Stimulated activated CD4-positive, alpha-beta T cell treated with anti-CD3 and anti-CD28 coated beads, TNF-alpha, amount 100 ng/mL, for 1 hour (primary cell): ENCODE results near the gene CD28.
"Not testable (repeated sequence)": the region's sequence is repeated elsewhere in the genome, so short reads cannot be mapped to it uniquely, and the experiment has no call there.

Source experiments
- DNase-seq, 3 donors: peaks; one replicate each; pipeline ENCODE4 v3.0.0-alpha.2; 2020; ENCODE audit warnings: low read depth in 3 of 3, low spot score in 1 of 3

The CD28 gene

DNA sequence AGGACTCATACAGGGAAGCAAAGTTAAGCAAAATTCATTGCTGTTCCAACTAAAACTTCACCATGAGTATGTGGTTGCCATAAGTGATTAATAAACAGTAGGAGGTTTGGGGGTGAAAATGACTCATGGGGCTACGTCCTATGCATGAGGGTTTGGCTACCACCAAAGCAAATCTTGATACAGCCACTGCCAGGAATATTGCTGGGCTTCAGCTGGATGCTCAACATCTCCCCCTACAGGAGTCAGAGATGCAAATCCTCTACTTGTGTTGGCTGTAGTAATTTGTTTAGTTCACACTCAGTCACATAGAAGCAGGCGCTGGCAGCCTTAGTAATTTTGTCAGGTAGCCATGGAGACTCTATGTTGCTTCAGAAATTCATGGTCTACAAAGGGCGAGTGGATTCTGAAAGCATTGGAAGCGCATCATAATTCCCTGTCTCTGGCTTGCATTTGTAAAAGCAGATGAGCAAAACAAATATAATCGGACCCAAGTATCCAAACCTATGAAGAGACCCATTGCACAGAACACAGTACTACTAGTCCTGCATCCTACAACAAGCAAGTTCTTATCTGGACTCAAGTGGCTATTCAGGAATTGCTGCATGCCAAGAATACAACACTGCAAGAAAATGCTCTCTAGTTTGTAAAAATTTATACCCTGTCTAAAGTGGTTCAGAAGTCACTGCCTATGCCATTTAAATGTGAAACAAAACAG, 76.0 kb downstream of the CD28 start:
- peak in 2 of 3 donors; percentile 37 to 38 for DNase-seq

DNA sequence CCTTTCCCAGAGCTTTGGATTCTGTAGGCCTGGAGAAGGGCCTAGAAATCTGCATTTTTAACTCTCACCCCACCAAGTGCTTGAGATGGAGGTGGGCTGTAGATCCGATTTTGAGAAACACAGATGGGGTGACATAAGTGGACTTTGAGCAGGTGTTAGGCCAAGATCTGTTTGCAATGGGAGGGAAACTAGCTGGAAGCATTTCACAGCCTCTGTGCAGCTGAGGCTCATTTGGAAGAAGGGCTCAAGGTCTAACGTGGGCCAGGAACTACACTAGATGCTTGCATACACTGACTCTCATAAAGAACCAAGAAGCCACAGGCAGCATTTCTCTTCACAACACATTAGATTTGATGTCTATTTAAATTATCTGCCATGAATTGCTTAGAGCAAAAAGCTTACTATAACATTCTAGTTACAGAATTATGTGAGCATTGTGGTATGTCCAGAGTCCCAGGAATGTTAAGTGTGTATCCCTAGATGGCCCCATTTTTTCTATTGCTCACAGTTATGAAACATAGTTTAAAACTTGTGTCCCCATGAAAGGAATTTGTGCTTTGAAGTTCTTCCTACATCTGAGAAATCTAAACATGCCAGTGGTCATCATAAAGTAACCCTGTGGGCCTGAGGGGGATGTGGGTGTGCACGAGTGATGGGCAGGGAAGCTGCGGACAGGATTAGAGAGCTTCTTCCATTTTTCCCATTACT, 77.2 kb downstream of the CD28 start:
- DNase-seq = no peak

DNA sequence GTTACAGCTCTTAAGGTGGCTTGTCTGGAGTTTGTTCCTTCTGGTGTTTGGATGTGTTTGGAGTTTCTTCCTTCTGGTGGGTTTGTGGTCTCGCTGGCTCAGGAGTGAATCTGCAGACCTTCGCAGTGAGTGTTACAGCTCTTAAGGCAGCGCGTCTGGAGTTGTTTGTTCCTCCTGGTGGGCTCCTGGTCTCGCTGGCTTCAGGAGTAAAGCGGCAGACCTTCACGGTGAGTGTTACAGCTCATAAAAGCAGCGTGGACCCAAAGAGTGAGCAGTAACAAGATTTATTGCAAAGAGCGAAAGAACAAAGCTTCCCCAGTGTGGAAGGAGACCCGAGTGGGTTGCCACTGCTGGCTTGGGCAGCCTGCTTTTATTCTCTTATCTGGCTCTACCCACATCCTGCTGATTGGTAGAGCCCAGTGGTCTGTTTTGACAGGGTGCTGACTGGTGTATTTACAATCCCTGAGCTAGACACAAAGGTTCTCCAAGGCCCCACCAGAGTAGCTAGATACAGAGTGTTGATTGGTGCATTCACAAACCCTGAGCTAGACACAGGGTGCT, 78.4 kb downstream of the CD28 start:
- DNase-seq = not testable (repeated sequence)

DNA sequence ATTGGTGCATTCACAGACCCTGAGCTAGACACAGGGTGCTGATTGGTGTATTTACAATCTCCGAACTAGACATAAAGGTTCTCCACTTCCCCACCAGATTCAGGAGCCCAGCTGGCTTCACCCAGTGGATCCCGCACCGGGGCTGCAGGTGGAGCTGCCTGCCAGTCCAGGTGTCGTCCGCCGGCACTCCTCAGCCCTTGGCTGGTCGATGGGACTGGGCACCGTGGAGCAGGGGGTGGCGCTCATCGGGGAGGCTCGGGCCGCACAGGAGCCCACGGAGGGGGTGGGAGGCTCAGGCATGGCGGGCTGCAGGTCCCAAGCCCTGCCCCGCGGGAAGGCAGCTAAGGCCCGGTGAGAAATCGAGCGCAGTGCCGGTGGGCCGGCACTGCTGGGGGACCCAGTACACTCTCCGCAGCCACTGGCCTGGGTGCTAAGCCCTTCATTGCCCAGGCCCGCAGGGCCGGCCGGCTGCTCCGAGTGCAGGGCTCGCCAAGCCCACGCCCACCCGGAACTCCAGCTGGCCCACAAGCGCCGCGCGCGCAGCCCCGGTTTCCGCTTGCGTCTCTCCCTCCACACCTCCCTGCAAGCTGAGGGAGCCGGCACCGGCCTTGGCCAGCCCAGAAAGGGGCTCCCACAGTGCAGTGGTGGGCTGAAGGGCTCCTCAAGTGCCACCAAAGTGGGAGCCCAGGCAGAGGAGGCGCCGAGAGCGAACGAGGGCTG, 79.1 kb downstream of the CD28 start:
- DNase-seq = not testable (repeated sequence)

DNA sequence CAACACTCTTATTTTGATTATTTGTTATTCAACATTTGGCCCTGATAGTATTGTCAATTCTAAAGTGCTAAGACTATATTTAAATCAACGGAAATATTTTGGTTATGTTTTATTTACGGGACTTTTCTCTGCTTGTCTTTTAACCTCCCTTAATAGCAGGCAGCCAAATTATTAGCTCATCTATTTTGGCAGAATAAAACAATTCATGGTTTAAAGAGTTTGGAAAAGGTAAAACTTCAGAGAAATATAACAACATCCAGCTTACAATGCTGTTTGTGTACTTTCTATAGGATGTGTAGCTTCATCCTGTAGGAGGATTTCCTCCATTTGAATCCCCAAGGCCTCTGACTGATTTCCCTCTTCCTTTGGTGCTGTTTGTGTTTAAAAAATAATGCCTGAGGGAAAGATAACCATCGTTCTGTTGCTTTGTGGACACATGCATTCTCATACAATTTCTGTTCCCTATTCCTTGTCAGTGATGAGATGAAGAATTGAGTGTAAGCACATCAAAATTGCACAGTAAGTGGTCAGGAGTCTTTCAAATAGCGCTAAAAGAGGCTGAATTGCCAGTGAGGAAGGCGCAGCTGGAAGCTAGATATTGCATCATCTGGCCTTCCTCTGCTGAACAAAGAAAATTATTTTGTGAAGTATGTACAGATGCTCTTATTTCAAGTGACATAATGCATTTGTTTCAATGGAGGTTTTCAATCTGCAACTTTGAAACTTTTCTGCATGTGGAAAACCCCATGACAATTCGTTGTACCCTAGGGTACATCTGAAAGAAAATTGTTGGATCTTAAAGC, 80.3 kb downstream of the CD28 start:
- DNase-seq = no peak

DNA sequence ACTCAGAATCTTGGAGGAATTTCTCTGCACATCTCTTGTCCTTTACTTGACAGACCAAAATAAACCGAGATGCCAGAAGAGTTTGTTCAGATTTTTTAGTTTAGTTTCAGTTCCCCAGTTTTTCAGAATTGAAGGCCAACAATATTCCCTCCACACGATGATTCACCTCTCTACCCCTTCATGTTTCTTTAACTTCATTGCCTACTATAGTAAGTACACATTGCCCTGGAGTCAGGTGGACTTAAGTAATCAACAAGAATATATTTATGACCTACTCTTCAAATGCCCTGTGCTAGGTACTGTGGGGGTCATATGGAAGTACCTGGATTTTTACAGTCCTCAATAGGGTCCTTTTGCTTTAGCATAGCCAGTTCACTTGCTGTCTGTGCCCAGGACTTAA, 81.5 kb downstream of the CD28 start:
- DNase-seq = no peak
